Liver (tissue), 3 donors: ENCODE data around the gene PLEKHA6.

Experiments
- EGR1 ChIP-seq, 2 donors: IDR thresholded peaks; 2 replicates each; pipeline ENCODE4 v1.6.1; 2016 to 2018; ENCODE audit warnings: antibody characterized with exemption in 2 of 2, low read depth in 2 of 2
- GABPA ChIP-seq, 2 donors: IDR thresholded peaks in 1 of 2; conservative IDR thresholded peaks in 1 of 2; 2 replicates each; pipeline ENCODE4 v1.6.1; 2016; ENCODE audit warnings: antibody characterized with exemption in 2 of 2, mild to moderate bottlenecking in 1 of 2, moderate library complexity in 1 of 2
- HNF4A ChIP-seq, 2 donors: conservative IDR thresholded peaks; 2 replicates each; pipeline ENCODE4 v1.6.1; 2016; ENCODE audit warnings: antibody characterized with exemption in 2 of 2, mild to moderate bottlenecking in 2 of 2
- JUND ChIP-seq, 2 donors: IDR thresholded peaks; 2 replicates each; pipeline ENCODE4 v1.6.1; 2016; ENCODE audit warnings: antibody characterized with exemption in 2 of 2
- RAD21 ChIP-seq, 2 donors: IDR thresholded peaks; 2 replicates each; pipeline ENCODE4 v1.6.1; 2016; ENCODE audit warnings: antibody characterized with exemption in 2 of 2, mild to moderate bottlenecking in 2 of 2
- RXRA ChIP-seq, 2 donors: IDR thresholded peaks; 2 replicates each; pipeline ENCODE4 v1.6.1; 2017 to 2018; ENCODE audit warnings: antibody characterized with exemption in 2 of 2, mild to moderate bottlenecking in 1 of 2
- SP1 ChIP-seq: IDR thresholded peaks from 2 replicates; pipeline ENCODE4 v1.6.1; 2018; ENCODE audit warnings: antibody characterized with exemption, mild to moderate bottlenecking
- YY1 ChIP-seq: IDR thresholded peaks from 2 replicates; pipeline ENCODE4 v1.6.1; 2016; ENCODE audit warnings: antibody characterized with exemption, mild to moderate bottlenecking
- TF ChIP-seq, protein P1 (sequence below): fragments of 150-350 bp; IDR thresholded peaks from 2 replicates; pipeline ENCODE4 v1.5.1; 2017; ENCODE audit warnings: improper control_type of control experiment, low read depth, low read length; ENCODE audit not compliant: missing input control
- TF ChIP-seq, protein P2 (sequence below): IDR thresholded peaks from 2 replicates; pipeline ENCODE4 v1.6.1; 2016; ENCODE audit warnings: antibody characterized with exemption
- TF ChIP-seq, protein P3 (sequence below): IDR thresholded peaks from 2 replicates; pipeline ENCODE4 v1.6.1; 2016; ENCODE audit warnings: antibody characterized with exemption
- TF ChIP-seq, protein P4 (sequence below): IDR thresholded peaks from 2 replicates; pipeline ENCODE4 v1.6.1; 2016; ENCODE audit warnings: antibody characterized with exemption, mild to moderate bottlenecking
- TF ChIP-seq, protein P5 (sequence below): IDR thresholded peaks from 2 replicates; pipeline ENCODE4 v1.6.1; 2016; ENCODE audit warnings: antibody characterized with exemption
- donor health status: healthy.
- donor health status: healthy.

DNA sequence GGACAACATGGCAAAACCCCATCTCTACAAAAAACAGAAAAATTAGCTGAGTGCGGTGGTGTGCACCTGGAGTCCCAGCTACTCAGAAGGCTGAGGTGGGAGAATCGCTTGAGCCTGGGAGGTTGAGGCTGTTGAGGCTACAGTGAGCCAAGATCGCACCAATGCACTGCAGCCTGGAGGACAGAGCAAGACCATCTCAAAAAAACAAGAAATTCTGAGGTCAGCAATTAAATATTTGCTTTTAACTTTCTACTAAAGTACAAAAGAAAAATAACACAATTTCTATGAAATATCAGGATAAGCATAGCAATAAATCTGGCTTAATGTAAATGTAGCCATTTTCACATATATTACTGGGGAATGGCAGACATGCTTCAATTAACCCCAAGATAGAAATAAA lies 42.0 kb upstream of the PLEKHA6 start:
- TF ChIP-seq, protein P1, sequence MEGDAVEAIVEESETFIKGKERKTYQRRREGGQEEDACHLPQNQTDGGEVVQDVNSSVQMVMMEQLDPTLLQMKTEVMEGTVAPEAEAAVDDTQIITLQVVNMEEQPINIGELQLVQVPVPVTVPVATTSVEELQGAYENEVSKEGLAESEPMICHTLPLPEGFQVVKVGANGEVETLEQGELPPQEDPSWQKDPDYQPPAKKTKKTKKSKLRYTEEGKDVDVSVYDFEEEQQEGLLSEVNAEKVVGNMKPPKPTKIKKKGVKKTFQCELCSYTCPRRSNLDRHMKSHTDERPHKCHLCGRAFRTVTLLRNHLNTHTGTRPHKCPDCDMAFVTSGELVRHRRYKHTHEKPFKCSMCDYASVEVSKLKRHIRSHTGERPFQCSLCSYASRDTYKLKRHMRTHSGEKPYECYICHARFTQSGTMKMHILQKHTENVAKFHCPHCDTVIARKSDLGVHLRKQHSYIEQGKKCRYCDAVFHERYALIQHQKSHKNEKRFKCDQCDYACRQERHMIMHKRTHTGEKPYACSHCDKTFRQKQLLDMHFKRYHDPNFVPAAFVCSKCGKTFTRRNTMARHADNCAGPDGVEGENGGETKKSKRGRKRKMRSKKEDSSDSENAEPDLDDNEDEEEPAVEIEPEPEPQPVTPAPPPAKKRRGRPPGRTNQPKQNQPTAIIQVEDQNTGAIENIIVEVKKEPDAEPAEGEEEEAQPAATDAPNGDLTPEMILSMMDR, result no peak
- TF ChIP-seq, protein P2, sequence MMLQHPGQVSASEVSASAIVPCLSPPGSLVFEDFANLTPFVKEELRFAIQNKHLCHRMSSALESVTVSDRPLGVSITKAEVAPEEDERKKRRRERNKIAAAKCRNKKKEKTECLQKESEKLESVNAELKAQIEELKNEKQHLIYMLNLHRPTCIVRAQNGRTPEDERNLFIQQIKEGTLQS, result no peak
- TF ChIP-seq EGR1 (IDR thresholded peaks at IDR 0.05; ENCODE audit: low read depth in 2 of 2) (no peak), YY1 (no peak), GABPA (IDR thresholded peaks at IDR 0.05 in 1 of 2, conservative IDR thresholded peaks at IDR 0.05 in 1 of 2) (no peak), RAD21 (IDR thresholded peaks at IDR 0.05) (no peak), SP1 (no peak), HNF4A (conservative IDR thresholded peaks at IDR 0.05) (no peak), JUND (IDR thresholded peaks at IDR 0.05) (no peak), RXRA (IDR thresholded peaks at IDR 0.05) (no peak)
- TF ChIP-seq, protein P3, sequence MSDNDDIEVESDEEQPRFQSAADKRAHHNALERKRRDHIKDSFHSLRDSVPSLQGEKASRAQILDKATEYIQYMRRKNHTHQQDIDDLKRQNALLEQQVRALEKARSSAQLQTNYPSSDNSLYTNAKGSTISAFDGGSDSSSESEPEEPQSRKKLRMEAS, result no peak
- TF ChIP-seq, protein P4, sequence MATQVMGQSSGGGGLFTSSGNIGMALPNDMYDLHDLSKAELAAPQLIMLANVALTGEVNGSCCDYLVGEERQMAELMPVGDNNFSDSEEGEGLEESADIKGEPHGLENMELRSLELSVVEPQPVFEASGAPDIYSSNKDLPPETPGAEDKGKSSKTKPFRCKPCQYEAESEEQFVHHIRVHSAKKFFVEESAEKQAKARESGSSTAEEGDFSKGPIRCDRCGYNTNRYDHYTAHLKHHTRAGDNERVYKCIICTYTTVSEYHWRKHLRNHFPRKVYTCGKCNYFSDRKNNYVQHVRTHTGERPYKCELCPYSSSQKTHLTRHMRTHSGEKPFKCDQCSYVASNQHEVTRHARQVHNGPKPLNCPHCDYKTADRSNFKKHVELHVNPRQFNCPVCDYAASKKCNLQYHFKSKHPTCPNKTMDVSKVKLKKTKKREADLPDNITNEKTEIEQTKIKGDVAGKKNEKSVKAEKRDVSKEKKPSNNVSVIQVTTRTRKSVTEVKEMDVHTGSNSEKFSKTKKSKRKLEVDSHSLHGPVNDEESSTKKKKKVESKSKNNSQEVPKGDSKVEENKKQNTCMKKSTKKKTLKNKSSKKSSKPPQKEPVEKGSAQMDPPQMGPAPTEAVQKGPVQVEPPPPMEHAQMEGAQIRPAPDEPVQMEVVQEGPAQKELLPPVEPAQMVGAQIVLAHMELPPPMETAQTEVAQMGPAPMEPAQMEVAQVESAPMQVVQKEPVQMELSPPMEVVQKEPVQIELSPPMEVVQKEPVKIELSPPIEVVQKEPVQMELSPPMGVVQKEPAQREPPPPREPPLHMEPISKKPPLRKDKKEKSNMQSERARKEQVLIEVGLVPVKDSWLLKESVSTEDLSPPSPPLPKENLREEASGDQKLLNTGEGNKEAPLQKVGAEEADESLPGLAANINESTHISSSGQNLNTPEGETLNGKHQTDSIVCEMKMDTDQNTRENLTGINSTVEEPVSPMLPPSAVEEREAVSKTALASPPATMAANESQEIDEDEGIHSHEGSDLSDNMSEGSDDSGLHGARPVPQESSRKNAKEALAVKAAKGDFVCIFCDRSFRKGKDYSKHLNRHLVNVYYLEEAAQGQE, result no peak
- TF ChIP-seq, protein P5, sequence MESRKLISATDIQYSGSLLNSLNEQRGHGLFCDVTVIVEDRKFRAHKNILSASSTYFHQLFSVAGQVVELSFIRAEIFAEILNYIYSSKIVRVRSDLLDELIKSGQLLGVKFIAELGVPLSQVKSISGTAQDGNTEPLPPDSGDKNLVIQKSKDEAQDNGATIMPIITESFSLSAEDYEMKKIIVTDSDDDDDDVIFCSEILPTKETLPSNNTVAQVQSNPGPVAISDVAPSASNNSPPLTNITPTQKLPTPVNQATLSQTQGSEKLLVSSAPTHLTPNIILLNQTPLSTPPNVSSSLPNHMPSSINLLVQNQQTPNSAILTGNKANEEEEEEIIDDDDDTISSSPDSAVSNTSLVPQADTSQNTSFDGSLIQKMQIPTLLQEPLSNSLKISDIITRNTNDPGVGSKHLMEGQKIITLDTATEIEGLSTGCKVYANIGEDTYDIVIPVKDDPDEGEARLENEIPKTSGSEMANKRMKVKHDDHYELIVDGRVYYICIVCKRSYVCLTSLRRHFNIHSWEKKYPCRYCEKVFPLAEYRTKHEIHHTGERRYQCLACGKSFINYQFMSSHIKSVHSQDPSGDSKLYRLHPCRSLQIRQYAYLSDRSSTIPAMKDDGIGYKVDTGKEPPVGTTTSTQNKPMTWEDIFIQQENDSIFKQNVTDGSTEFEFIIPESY, result no peak
